GM12891 (cell line): Measurements from ENCODE around the gene ZKSCAN4.

Experiments
- POLR2AphosphoS5 ChIP-seq: IDR thresholded peaks from 2 replicates; pipeline ENCODE4 v1.6.1; 2011; ENCODE audit warnings: low read depth, low read length, control low read depth
- SPI1 ChIP-seq: IDR thresholded peaks from 2 replicates; pipeline ENCODE4 v1.6.1; 2011; ENCODE audit warnings: low read depth, low read length, control low read depth

GRCh38 chr6:28250747-28251146 is 1.3 kb downstream of the ZKSCAN4 start:
- TF ChIP-seq SPI1 (no peak), POLR2AphosphoS5 (no peak)
